Measurements from ENCODE around the gene MMP15. TPM values are rescaled to one million over a fixed set of nuclear protein-coding genes. Genes with fewer than 3 reads are reported as not detected.

The MMP15 gene
- total and polyA plus RNA-seq, 4 donors = 7.0 to 38.8 (median 21.4) TPM

GRCh38 chr16:58016840-58017446 is 8.6 kb upstream of the MMP15 start:
- TF ChIP-seq NR2F2 (IDR thresholded peaks at IDR 0.05) (no peak), HNF4A (conservative IDR thresholded peaks at IDR 0.05) (no peak), YY1 (IDR thresholded peaks at IDR 0.05) (no peak), FOXA1 (IDR thresholded peaks at IDR 0.05) (no peak), TAF1 (conservative IDR thresholded peaks at IDR 0.05) (no peak), JUND (IDR thresholded peaks at IDR 0.05) (no peak), ATF3 (IDR thresholded peaks at IDR 0.05) (no peak), FOXA2 (IDR thresholded peaks at IDR 0.05) (no peak), GABPA (IDR thresholded peaks at IDR 0.05 in 1 of 2, conservative IDR thresholded peaks at IDR 0.05 in 1 of 2) (no peak), EGR1 (IDR thresholded peaks at IDR 0.05; ENCODE audit: low read depth in 2 of 2) (no peak)
- H3K4me3 ChIP-seq (ENCODE audit: low read depth in 1 of 3, low read length in 3 of 3) = no peak overlapping the region
- no peaks in the 10 kb centered on the region for H3K9me3 ChIP-seq (ENCODE audit: control insufficient read depth in 4 of 4, low read length in 3 of 4)
- H3K4me1 ChIP-seq (ENCODE audit: control insufficient read depth in 4 of 4, insufficient read depth in 4 of 4, low read length in 3 of 4) = peaks cover 0 to 7% (median 3%) of the 10 kb centered on the region in 4 donors
- H3K9ac ChIP-seq (ENCODE audit: low read depth in 1 of 2, low read length in 2 of 2) = no peak overlapping the region
- no peak overlapping the region for H3K27ac ChIP-seq (ENCODE audit: low read depth in 1 of 2, low read length in 2 of 2)
- no peak for DNase-seq (ENCODE audit: low spot score)
- 73% methylated on average over 12 of the region's 12 CpGs for WGBS
- no peaks in the 10 kb centered on the region for H3K27me3 ChIP-seq (ENCODE audit: control insufficient read depth in 4 of 4, insufficient read depth in 4 of 4, low read length in 3 of 4)
- peaks cover 4 to 17% (median 6%) of the 10 kb centered on the region in 4 donors for H3K36me3 ChIP-seq (ENCODE audit: control insufficient read depth in 4 of 4, insufficient read depth in 3 of 4, low read depth in 1 of 4, low read length in 3 of 4)

GRCh38 chr16:58018803-58019202 is 6.8 kb upstream of the MMP15 start:
- Histone ChIP-seq H3K4me1 (ENCODE audit: control insufficient read depth in 4 of 4, insufficient read depth in 4 of 4, low read length in 3 of 4) (peaks cover 2 to 21% (median 18%) of the 10 kb centered on the region in 4 donors), H3K9ac (ENCODE audit: low read depth in 1 of 2, low read length in 2 of 2) (no peak overlapping the region), H3K36me3 (ENCODE audit: control insufficient read depth in 4 of 4, insufficient read depth in 3 of 4, low read depth in 1 of 4, low read length in 3 of 4) (peaks cover 0 to 7% (median 5%) of the 10 kb centered on the region in 4 donors), H3K27me3 (ENCODE audit: control insufficient read depth in 4 of 4, insufficient read depth in 4 of 4, low read length in 3 of 4) (no peaks in the 10 kb centered on the region), H3K27ac (ENCODE audit: low read depth in 1 of 2, low read length in 2 of 2) (no peak overlapping the region), H3K9me3 (ENCODE audit: control insufficient read depth in 4 of 4, low read length in 3 of 4) (no peaks in the 10 kb centered on the region), H3K4me3 (ENCODE audit: low read depth in 1 of 3, low read length in 3 of 3) (no peak overlapping the region)
- no peak for DNase-seq (ENCODE audit: low spot score)
- TF ChIP-seq RAD21 (IDR thresholded peaks at IDR 0.05) = peak; percentile 8 to 44
- peak; percentile 16 for TF ChIP-seq CTCF (IDR thresholded peaks at IDR 0.05; ENCODE audit: low read depth, low read length, missing input control)
- TF ChIP-seq RXRA (IDR thresholded peaks at IDR 0.05) = peak in 1 of 2 donors; percentile 55
- TF ChIP-seq SP1 (IDR thresholded peaks at IDR 0.05) = no peak
- WGBS = 89% methylated on average over 7 of the region's 7 CpGs

GRCh38 chr16:58019866-58020538 is 5.6 kb upstream of the MMP15 start:
- Histone ChIP-seq H3K36me3 (ENCODE audit: control insufficient read depth in 4 of 4, insufficient read depth in 3 of 4, low read depth in 1 of 4, low read length in 3 of 4) (peaks cover 0 to 7% (median 5%) of the 10 kb centered on the region in 4 donors), H3K4me3 (ENCODE audit: low read depth in 1 of 3, low read length in 3 of 3) (no peak overlapping the region), H3K4me1 (ENCODE audit: control insufficient read depth in 4 of 4, insufficient read depth in 4 of 4, low read length in 3 of 4) (peaks cover 3 to 29% (median 26%) of the 10 kb centered on the region in 4 donors), H3K9me3 (ENCODE audit: control insufficient read depth in 4 of 4, low read length in 3 of 4) (no peaks in the 10 kb centered on the region), H3K27me3 (ENCODE audit: control insufficient read depth in 4 of 4, insufficient read depth in 4 of 4, low read length in 3 of 4) (no peaks in the 10 kb centered on the region), H3K9ac (ENCODE audit: low read depth in 1 of 2, low read length in 2 of 2) (no peak overlapping the region), H3K27ac (ENCODE audit: low read depth in 1 of 2, low read length in 2 of 2) (no peak overlapping the region)
- no peak for DNase-seq (ENCODE audit: low spot score)
- WGBS = 85% methylated on average over 8 of the region's 8 CpGs
- TF ChIP-seq MAX (IDR thresholded peaks at IDR 0.05) = no peak
- TF ChIP-seq FOXA2 (IDR thresholded peaks at IDR 0.05) = no peak

All from liver (tissue), 9 donors.